ENCODE measurements around the gene SIRPG.
"Not testable (repeated sequence)": the region's sequence is repeated elsewhere in the genome, so short reads cannot be mapped to it uniquely, and the experiment has no call there.

SIRPG gene

GRCh38 chr20:1672728-1673127 is 15.1 kb upstream of the SIRPG start:
- in situ Hi-C loops (cut with MboI; ENCODE audit: low sequenced_read_pairs), result no loop called here

- in situ Hi-C loops (cut with MboI; ENCODE audit: low sequenced_read_pairs), result no loop called here
These were observed 14.5 kb upstream of the SIRPG start for GRCh38 chr20:1671891-1672669.

DNA sequence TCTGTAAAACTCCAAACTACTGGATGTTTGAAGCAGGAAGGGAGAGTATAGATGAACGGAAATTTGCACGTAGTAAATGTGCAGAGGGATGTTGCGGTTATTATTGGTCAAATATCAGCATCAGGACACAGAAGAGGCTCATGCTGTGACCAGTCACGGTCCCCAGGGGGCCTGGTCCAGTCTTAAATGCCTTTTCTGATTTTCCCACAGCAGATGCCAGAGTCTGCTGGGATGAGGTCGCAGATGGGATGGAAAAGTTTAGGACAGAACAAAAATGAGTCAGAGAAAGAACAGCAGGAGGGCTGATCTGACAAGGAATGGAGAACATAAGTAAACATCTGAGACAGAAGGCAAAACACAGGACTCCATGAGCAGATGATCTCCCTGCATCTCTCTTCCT is 11.7 kb upstream of the SIRPG start:
- in situ Hi-C loops (cut with MboI; ENCODE audit: low sequenced_read_pairs), result no loop called here

DNA sequence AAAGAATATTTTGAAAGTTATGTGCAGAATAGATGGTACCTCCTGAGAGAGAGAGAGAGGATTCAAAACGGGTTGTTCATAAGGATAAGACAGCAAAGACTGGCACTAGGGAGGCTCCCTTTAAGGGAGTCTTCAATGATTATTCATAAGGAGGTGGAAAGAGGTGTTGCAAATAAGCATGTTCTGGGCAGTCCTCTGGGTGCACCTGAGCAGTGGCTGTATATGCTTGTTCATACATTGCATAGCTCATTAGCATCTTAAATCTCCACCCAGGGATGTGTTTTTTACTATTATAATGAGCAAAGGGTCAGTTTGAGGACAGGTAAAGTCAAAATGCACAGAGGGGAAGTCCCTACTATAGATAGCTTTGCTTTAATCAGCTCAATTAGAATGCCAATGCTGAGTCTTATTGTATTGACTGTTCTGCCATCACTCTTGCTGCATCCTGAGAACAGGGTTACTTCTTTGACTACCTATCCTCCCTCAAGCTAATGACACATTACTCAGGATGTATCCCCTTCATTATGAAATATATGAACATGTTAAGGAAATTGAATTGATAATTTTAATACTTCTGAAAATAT is 10.0 kb upstream of the SIRPG start:
- in situ Hi-C loops (cut with MboI; ENCODE audit: low sequenced_read_pairs), result no loop called here

DNA sequence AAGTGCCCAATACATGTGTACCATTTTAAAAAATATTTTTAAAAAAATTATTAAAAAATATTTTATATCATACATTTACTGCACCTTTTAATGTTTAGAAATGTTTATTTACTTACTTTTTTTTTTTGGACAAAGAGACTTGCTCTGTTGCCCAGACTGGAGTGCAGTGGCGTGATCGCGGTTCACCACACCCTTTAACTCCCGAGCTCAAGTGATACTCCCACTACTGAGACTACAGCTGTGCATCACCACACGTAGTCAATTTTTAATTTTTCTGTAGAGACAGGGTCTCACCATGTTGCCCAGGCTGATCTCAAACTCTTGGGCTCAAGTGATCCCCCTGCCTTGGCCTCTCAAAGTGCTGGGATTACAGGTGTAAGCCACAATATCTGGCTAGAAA is 9.2 kb upstream of the SIRPG start:
- in situ Hi-C loops (cut with MboI; ENCODE audit: low sequenced_read_pairs), result no loop called here

DNA sequence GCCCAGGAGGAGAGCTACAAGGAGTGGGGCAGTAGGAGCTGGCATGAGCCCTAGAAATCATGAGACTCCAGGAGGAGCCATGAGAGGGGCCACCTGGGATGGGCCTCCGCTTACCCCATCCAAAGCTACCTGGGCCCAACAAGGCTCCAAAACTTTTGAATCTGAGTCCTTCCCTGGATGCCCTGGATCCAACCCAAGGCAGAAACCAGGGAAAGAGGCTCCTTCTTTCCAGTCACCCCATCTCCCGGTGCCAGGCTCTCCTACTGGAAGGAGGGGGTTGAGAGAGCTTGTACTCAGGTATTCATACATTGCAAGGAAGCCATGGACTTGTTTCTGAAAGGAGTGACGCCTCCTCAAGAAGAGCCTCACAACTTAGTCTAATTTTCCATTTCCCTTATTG is 7.8 kb upstream of the SIRPG start:
- in situ Hi-C loops (cut with MboI; ENCODE audit: low sequenced_read_pairs), result no loop called here

- in situ Hi-C loops (cut with MboI; ENCODE audit: low sequenced_read_pairs), result no loop called here
These were observed 7.3 kb upstream of the SIRPG start for GRCh38 chr20:1664911-1665310.

GRCh38 chr20:1663917-1664316 is 6.3 kb upstream of the SIRPG start:
- in situ Hi-C loops (cut with MboI; ENCODE audit: low sequenced_read_pairs), result no loop called here

GRCh38 chr20:1661542-1662299 is 4.1 kb upstream of the SIRPG start:
- in situ Hi-C loops (cut with MboI; ENCODE audit: low sequenced_read_pairs), result no loop called here

DNA sequence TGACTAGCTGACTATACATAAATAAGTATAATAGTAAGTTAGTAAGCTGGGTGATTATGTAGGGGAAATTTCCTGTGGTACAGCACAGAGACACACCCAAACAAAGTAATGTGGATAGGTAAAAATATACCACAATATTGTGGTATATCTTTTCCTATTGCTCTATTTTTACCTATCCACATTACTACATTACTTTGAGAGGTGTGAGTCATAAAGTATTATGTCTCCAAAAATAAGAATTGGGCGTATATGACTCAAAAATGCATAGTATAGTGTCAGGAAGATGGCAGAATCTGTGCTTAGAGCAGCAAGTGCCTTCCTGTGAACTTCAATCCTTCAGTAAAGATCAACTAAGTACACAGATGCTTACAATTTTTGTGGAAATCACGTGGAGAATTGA is 2.7 kb upstream of the SIRPG start:
- in situ Hi-C loops (cut with MboI; ENCODE audit: low sequenced_read_pairs), result no loop called here

DNA sequence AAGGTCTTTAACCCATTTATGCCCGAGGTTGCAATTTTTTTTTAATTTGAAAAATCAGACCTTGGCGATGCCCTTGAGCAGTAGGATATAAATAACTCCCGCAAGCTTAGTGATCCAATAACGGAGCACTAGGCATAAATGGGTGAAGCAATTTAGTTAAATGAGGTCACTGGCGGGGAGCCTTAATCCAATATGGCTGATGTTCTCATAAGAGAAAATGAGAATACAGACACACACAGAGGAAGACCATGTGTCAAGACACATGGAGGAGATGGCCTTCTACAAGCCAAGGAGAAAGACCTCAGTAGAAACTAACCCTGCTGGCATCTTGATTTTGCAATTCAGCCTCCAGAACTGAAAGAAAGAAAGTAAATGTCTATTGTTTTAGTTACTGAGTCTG is 735 bp downstream of the SIRPG start:
- in situ Hi-C loops (cut with MboI; ENCODE audit: low sequenced_read_pairs), result no loop called here

DNA sequence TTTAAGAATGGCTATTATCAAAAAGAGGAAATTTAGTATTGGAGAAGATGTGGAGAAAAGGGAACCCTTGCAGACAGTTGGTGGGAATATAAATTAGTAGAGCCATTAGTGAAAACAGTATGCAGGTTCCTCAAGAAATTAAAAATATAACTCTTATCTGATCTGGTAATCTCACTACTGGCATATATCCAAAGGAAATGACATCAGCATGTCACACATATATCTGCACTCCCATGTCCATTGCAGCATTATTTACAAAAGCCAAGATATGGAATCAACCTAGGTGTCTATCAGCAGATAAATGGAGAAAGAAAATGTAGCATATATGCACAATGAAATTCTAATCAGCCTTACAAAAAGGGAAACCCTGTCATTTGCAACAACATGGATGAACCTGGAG is 2.6 kb downstream of the SIRPG start:
- in situ Hi-C loops (cut with MboI; ENCODE audit: low sequenced_read_pairs), result no loop called here

- in situ Hi-C loops (cut with MboI; ENCODE audit: low sequenced_read_pairs), result no loop called here
These were observed 4.6 kb downstream of the SIRPG start for GRCh38 chr20:1652960-1653359.

DNA sequence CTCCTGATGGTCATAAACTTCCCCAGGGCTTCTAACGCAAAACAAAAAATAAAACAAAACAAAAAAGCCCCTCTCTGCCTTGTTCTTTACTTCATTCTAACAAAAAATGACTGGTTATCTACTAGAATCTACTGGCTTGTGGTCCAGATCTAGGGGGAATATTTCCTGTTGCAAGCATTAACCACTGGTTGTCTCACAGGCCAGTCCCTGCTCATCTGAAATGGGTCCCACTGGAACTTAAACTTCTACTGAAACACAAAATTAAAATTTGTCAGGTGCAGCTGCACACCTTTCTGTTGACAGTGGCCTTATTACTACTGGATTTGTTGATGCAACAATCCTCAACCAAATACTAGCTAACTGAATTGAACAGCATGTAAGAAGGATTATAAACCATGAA is 5.5 kb downstream of the SIRPG start:
- in situ Hi-C loops (cut with MboI; ENCODE audit: low sequenced_read_pairs), result no loop called here

DNA sequence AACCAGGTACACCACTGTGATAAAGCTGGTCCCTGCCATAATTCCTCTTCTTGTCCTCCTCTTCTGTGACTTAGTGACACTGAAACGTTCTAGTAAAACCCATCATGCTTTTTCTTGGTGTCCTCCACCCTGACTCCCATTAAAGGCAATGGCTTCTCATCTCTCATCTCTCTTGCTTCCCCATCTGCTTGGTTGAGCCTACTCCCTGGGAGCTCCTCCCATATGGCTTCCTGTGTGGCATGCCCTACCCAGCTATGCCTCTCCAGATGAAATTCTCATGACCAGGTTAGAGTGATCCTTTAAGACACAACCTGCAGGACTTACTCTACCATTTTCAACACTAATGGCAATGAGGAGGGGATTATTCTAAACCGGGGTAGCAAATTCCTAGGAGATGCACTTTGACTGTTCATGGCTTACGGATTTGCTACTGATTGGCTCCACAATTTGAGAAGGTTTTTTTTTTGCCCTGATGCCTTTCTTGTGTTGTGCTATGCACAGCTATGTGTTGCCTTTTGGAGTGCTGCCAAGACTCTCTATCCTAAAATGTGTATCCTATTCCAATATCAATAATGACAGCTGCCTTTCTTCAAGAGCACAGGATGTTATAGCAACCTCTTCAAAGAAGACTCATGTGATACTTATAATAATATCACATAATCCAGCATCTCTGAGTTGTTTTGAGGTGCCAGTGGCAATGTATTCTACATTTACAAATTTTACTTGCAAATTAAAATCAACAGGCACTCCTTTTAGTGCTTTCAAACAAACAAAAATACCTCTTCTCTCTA is 6.1 kb downstream of the SIRPG start:
- in situ Hi-C loops (cut with MboI; ENCODE audit: low sequenced_read_pairs), result no loop called here

DNA sequence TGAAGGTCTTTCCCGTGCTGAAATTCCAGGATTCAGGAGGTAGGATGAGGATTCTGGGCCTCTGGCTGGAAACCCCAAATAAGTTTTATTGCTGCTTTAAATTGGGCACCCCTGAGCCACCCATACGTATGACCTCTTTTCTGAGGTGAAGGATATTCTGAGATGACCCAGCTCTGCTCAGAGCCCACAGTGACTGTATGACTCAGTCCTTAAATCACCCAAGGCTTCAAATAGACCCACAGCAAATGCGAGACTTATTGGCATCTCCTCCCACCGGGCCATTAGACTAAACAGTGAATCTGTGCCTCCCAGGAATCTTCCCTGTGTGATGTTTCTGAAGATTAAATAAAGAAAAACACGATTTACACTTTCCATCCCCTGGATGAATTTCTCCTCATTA is 9.5 kb downstream of the SIRPG start:
- in situ Hi-C loops (cut with MboI; ENCODE audit: low sequenced_read_pairs), result no loop called here

- in situ Hi-C loops (cut with MboI; ENCODE audit: low sequenced_read_pairs), result no loop called here
These were observed 10.6 kb downstream of the SIRPG start for GRCh38 chr20:1646975-1647431.

DNA sequence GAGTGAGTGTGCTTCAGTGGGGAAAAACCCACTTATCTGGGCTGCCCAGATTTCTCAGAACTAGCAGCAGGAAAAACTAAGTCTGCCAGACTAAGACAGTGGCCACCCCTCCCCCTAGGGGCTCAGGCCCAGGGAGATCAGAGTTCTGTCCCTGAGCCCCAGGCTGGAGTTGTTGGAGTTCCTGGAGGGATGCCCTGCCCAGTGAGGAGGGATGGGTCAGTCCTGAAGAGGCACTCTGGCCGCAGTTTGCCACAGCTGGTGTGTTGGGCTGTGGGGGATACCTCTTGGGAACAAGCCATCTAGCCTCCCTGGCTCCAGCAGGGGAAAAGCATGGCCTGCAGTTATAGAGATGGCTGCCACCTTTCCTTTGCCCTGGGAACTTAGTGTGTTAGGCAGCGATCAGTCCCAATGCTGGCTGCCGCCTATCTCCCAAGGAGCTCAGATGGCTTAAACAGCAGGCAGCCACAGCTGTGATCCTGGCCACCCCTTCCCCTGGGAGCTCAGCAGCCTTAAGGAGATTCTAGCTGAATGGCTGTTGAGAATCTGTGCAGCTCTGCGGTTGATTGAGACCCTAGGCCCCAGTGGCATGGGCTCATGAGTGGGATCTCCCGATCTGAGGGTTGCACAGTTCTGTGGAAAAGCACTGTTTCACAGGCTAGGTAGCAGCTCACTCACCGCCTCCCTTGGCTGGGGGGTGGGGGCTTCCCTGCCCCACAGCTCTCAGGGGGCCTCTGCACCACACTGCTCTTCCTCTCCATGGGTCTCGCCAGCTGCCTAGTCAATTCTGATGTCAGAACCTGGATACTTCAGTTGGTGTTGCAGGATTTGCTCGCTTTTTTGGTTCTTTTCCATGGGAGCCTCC is 13.2 kb downstream of the SIRPG start:
- in situ Hi-C loops (cut with MboI; ENCODE audit: low sequenced_read_pairs), result no loop called here

GRCh38 chr20:1638643-1639042 is 18.9 kb downstream of the SIRPG start:
- in situ Hi-C loops (cut with MboI; ENCODE audit: low sequenced_read_pairs), result not testable (repeated sequence)

- in situ Hi-C loops (cut with MboI; ENCODE audit: low sequenced_read_pairs), result no loop called here
These were observed 19.8 kb downstream of the SIRPG start for GRCh38 chr20:1637755-1638154.

Measured in HL-60/S4 (cell line).